ENCODE measurements around the gene JCAD. TPM values are rescaled to one million over a fixed set of nuclear protein-coding genes. Genes with fewer than 3 reads are reported as not detected.

JCAD gene
- total and polyA plus RNA-seq, 9 of the 15 experiments (the other 6 are each of a cell fraction or from before 2014, with no cell fraction given), result not detected

- peak; percentile 57 for TF ChIP-seq USF2 (CRISPR knock-in tag; IDR thresholded peaks at IDR 0.05)
- TF ChIP-seq, protein P1, sequence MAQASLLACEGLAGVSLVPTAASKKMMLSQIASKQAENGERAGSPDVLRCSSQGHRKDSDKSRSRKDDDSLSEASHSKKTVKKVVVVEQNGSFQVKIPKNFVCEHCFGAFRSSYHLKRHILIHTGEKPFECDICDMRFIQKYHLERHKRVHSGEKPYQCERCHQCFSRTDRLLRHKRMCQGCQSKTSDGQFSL (CRISPR knock-in tag; IDR thresholded peaks at IDR 0.05), result no peak
- TF ChIP-seq, protein P1 (tag; IDR thresholded peaks at IDR 0.05), result peak in 1 of 2 experiments; percentile 73; a peak in 2 of 4 replicates
- peak; percentile 90 for TF ChIP-seq ZNF583 (CRISPR knock-in tag; IDR thresholded peaks at IDR 0.05)
- no peak for TF ChIP-seq ZBTB11 (CRISPR knock-in tag; IDR thresholded peaks at IDR 0.05)
- TF ChIP-seq SOX6 (IDR thresholded peaks at IDR 0.05), result peak; percentile 25; the same call in 1 of the 2 replicates
- TF ChIP-seq RAD51 (IDR thresholded peaks at IDR 0.05; ENCODE audit: borderline replicate concordance, low read depth), result peak; percentile 46; the same call in 1 of the 2 replicates
- no peak for TF ChIP-seq ZFX (CRISPR knock-in tag; IDR thresholded peaks at IDR 0.05)
- TF ChIP-seq ASH1L (IDR thresholded peaks at IDR 0.05; ENCODE audit: borderline replicate concordance, low read depth, partially characterized antibody), result no peak
- TF ChIP-seq REST (IDR thresholded peaks at IDR 0.05; ENCODE audit: borderline replicate concordance), result peak; percentile 38
- TF ChIP-seq REST (CRISPR knock-in tag; IDR thresholded peaks at IDR 0.05; ENCODE audit: low read depth), result no peak
- peak; percentile 80; the same call in 1 of the 2 replicates for TF ChIP-seq HOMEZ (CRISPR knock-in tag; IDR thresholded peaks at IDR 0.05)
- no peak for TF ChIP-seq RBM17 (IDR thresholded peaks at IDR 0.05; ENCODE audit: borderline replicate concordance, low read depth, low read length)
Measured at GRCh38 chr10:30106987-30107386, 47.6 kb upstream of the JCAD start (continued).

All from K562 (cell line).